ENCODE data around the gene RBM38.

GRCh38 chr20:57378107-57378506, 13.1 kb upstream of the RBM38 start:
- TF ChIP-seq ATF7 (IDR thresholded peaks at IDR 0.05; ENCODE audit: low read depth) (no peak), SMC3 (IDR thresholded peaks at IDR 0.05; ENCODE audit: borderline replicate concordance, low read length) (no peak), SIN3A (IDR thresholded peaks at IDR 0.05; ENCODE audit: low read depth, low read length) (no peak), NRF1 (conservative IDR thresholded peaks at IDR 0.05; ENCODE audit: low read depth, low read length) (no peak), POLR2A (IDR thresholded peaks at IDR 0.05; ENCODE audit: low read depth, low read length) (no peak), RBBP5 (conservative IDR thresholded peaks at IDR 0.05) (no peak), BCL11A (IDR thresholded peaks at IDR 0.05; ENCODE audit: low read depth, low read length) (no peak), SUZ12 (IDR thresholded peaks at IDR 0.05; ENCODE audit: unreplicated experiment) (no peak)
- TF ChIP-seq, protein P1, sequence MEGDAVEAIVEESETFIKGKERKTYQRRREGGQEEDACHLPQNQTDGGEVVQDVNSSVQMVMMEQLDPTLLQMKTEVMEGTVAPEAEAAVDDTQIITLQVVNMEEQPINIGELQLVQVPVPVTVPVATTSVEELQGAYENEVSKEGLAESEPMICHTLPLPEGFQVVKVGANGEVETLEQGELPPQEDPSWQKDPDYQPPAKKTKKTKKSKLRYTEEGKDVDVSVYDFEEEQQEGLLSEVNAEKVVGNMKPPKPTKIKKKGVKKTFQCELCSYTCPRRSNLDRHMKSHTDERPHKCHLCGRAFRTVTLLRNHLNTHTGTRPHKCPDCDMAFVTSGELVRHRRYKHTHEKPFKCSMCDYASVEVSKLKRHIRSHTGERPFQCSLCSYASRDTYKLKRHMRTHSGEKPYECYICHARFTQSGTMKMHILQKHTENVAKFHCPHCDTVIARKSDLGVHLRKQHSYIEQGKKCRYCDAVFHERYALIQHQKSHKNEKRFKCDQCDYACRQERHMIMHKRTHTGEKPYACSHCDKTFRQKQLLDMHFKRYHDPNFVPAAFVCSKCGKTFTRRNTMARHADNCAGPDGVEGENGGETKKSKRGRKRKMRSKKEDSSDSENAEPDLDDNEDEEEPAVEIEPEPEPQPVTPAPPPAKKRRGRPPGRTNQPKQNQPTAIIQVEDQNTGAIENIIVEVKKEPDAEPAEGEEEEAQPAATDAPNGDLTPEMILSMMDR (IDR thresholded peaks at IDR 0.05 in 2 of 3, conservative IDR thresholded peaks at IDR 0.05 in 1 of 3; ENCODE audit: control insufficient read depth in 2 of 3, extremely low read depth in 1 of 3, insufficient read depth in 1 of 3, low read depth in 3 of 3, low read length in 3 of 3) = no peak
- TF ChIP-seq, protein P2, sequence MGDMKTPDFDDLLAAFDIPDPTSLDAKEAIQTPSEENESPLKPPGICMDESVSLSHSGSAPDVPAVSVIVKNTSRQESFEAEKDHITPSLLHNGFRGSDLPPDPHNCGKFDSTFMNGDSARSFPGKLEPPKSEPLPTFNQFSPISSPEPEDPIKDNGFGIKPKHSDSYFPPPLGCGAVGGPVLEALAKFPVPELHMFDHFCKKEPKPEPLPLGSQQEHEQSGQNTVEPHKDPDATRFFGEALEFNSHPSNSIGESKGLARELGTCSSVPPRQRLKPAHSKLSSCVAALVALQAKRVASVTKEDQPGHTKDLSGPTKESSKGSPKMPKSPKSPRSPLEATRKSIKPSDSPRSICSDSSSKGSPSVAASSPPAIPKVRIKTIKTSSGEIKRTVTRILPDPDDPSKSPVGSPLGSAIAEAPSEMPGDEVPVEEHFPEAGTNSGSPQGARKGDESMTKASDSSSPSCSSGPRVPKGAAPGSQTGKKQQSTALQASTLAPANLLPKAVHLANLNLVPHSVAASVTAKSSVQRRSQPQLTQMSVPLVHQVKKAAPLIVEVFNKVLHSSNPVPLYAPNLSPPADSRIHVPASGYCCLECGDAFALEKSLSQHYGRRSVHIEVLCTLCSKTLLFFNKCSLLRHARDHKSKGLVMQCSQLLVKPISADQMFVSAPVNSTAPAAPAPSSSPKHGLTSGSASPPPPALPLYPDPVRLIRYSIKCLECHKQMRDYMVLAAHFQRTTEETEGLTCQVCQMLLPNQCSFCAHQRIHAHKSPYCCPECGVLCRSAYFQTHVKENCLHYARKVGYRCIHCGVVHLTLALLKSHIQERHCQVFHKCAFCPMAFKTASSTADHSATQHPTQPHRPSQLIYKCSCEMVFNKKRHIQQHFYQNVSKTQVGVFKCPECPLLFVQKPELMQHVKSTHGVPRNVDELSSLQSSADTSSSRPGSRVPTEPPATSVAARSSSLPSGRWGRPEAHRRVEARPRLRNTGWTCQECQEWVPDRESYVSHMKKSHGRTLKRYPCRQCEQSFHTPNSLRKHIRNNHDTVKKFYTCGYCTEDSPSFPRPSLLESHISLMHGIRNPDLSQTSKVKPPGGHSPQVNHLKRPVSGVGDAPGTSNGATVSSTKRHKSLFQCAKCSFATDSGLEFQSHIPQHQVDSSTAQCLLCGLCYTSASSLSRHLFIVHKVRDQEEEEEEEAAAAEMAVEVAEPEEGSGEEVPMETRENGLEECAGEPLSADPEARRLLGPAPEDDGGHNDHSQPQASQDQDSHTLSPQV (IDR thresholded peaks at IDR 0.05) = no peak
- TF ChIP-seq, protein P3, sequence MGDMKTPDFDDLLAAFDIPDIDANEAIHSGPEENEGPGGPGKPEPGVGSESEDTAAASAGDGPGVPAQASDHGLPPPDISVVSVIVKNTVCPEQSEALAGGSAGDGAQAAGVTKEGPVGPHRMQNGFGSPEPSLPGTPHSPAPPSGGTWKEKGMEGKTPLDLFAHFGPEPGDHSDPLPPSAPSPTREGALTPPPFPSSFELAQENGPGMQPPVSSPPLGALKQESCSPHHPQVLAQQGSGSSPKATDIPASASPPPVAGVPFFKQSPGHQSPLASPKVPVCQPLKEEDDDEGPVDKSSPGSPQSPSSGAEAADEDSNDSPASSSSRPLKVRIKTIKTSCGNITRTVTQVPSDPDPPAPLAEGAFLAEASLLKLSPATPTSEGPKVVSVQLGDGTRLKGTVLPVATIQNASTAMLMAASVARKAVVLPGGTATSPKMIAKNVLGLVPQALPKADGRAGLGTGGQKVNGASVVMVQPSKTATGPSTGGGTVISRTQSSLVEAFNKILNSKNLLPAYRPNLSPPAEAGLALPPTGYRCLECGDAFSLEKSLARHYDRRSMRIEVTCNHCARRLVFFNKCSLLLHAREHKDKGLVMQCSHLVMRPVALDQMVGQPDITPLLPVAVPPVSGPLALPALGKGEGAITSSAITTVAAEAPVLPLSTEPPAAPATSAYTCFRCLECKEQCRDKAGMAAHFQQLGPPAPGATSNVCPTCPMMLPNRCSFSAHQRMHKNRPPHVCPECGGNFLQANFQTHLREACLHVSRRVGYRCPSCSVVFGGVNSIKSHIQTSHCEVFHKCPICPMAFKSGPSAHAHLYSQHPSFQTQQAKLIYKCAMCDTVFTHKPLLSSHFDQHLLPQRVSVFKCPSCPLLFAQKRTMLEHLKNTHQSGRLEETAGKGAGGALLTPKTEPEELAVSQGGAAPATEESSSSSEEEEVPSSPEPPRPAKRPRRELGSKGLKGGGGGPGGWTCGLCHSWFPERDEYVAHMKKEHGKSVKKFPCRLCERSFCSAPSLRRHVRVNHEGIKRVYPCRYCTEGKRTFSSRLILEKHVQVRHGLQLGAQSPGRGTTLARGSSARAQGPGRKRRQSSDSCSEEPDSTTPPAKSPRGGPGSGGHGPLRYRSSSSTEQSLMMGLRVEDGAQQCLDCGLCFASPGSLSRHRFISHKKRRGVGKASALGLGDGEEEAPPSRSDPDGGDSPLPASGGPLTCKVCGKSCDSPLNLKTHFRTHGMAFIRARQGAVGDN (IDR thresholded peaks at IDR 0.05) = no peak
- TF ChIP-seq, protein P4, sequence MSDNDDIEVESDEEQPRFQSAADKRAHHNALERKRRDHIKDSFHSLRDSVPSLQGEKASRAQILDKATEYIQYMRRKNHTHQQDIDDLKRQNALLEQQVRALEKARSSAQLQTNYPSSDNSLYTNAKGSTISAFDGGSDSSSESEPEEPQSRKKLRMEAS (IDR thresholded peaks at IDR 0.05; ENCODE audit: low read depth, low read length) = no peak

Measured in GM12878 (cell line).